K562 (cell line): ENCODE results near the gene MED17. TPM values are rescaled to one million over a fixed set of nuclear protein-coding genes. Genes with fewer than 3 reads are reported as not detected.

Experiments used
- BCL6 ChIP-seq: fragments of 250-450 bp; sonication (Bioruptor Pico); IDR thresholded peaks from 2 replicates; pipeline ENCODE4 v1.4.0; 2020
- CEBPG ChIP-seq, 3 experiments: fragments of 200-800 bp in 1 of 3; sonication (Bioruptor generic) in 1 of 3; sonication (generic) in 1 of 3; formaldehyde crosslinking in 1 of 3; IDR thresholded peaks in 2 of 3; conservative IDR thresholded peaks in 1 of 3; 2 replicates each; pipeline versions ENCODE4 v1.6.1 to v1.8.0; 2016 to 2022; ENCODE audit warnings: missing compliant biosample characterization in 2 of 3, missing genetic modification characterization in 2 of 3, mild to moderate bottlenecking in 1 of 3, missing genetic modification reagents in 1 of 3
- CHD1 ChIP-seq: fragments of 200-600 bp; sonication (generic); IDR thresholded peaks from one replicate; pipeline ENCODE4 v1.6.1; 2012; ENCODE audit warnings: mild to moderate bottlenecking, moderate library complexity, low read length, inconsistent platforms
- HDAC1 ChIP-seq, 2 experiments: fragments of 450-650 bp; IDR thresholded peaks; 2 replicates each; pipeline ENCODE4 v1.6.1; 2016 to 2017; ENCODE audit warnings: inconsistent platforms in 1 of 2, mild to moderate bottlenecking in 1 of 2, moderate library complexity in 1 of 2
- KAT8 ChIP-seq: fragments of 450-650 bp; IDR thresholded peaks from 2 replicates; pipeline ENCODE4 v1.6.1; 2016; ENCODE audit warnings: low read depth, mild to moderate bottlenecking
- MXI1 ChIP-seq: IDR thresholded peaks from 2 replicates; pipeline ENCODE4 v1.6.1; 2011; ENCODE audit warnings: low read depth, mild to moderate bottlenecking, improper control_type of control experiment, low read length
- TEAD1 ChIP-seq, 2 experiments: fragments of 450-650 bp in 1 of 2; sonication (generic) in 1 of 2; formaldehyde crosslinking; IDR thresholded peaks; 2 replicates each; pipeline versions ENCODE4 v1.4.0 to v1.8.0; 2020 to 2022; ENCODE audit warnings: mild to moderate bottlenecking in 2 of 2, missing genetic modification reagents in 1 of 2
- TGIF2 ChIP-seq: sonication (generic); formaldehyde crosslinking; IDR thresholded peaks from 2 replicates; pipeline ENCODE4 v1.8.1; 2022; ENCODE audit warnings: mild to moderate bottlenecking, missing genetic modification reagents, moderate library complexity
- ZNF583 ChIP-seq: fragments of 250-450 bp; sonication (Bioruptor Pico); IDR thresholded peaks from 2 replicates; pipeline ENCODE4 v1.4.0; 2020
- polyA plus RNA-seq, 8 experiments: library from polyadenylated mRNA; depleted of rRNA in 4 of 8; stranded (reverse) in 5 of 8; unstranded in 3 of 8; fragments of >200 nt; fragmentation: Nextera tagmentation in 2 of 8; fragmentation: Illumina TruSeq in 1 of 8; extraction: Ambion mirVana in 2 of 8; extraction: Trizol in 1 of 8; gene quantifications; 2 replicates each; pipeline versions ENCODE4 v1.2.1 to v1.2.3, GENCODE V29; 2011 to 2014; ENCODE audit warnings: inconsistent platforms in 1 of 8, missing spikeins in 1 of 8
- total RNA-seq, 7 experiments: library from RNA; depleted of rRNA in 6 of 7; stranded (reverse); fragments of >200 nt in 6 of 7; fragmentation: Illumina TruSeq in 2 of 7; extraction: Trizol in 2 of 7; gene quantifications; 2 replicates each; pipeline versions ENCODE4 v1.2.1 to v1.2.3, GENCODE V29; 2011 to 2021; ENCODE audit warnings: low replicate concordance in 1 of 7
- TF ChIP-seq, protein P1 (sequence below): IDR thresholded peaks from 3 replicates; pipeline ENCODE4 v1.6.1; 2011; ENCODE audit warnings: borderline replicate concordance, mild to moderate bottlenecking; ENCODE audit not compliant: insufficient read length, insufficient read depth
- TF ChIP-seq, protein P2 (sequence below): fragments of 450-650 bp; IDR thresholded peaks from 2 replicates; pipeline ENCODE4 v1.6.1; 2016; ENCODE audit warnings: missing biosample characterization, missing genetic modification characterization
- TF ChIP-seq, protein P3 (sequence below), 2 experiments: fragments of 450-650 bp; formaldehyde crosslinking in 1 of 2; IDR thresholded peaks; 2 replicates each; pipeline versions ENCODE4 v1.4.0 to v1.6.1; 2014 to 2020; ENCODE audit warnings: mild to moderate bottlenecking in 2 of 2, borderline replicate concordance in 1 of 2, low read depth in 1 of 2
- TF ChIP-seq, protein P4 (sequence below): fragments of 250-450 bp; sonication (Bioruptor Pico); IDR thresholded peaks from 2 replicates; pipeline ENCODE4 v1.8.0; 2021; ENCODE audit warnings: borderline replicate concordance, mild to moderate bottlenecking, moderate library complexity; ENCODE audit not compliant: poor library complexity, severe bottlenecking
- TF ChIP-seq, protein P5 (sequence below): fragments of 450-650 bp; IDR thresholded peaks from 2 replicates; pipeline ENCODE4 v1.6.1; 2016; ENCODE audit warnings: borderline replicate concordance

Gene MED17
- total and polyA plus RNA-seq, 9 of the 15 experiments (the other 6 are each of a cell fraction or from before 2014, with no cell fraction given): 6.7 to 34.7 (median 26.8) TPM

DNA sequence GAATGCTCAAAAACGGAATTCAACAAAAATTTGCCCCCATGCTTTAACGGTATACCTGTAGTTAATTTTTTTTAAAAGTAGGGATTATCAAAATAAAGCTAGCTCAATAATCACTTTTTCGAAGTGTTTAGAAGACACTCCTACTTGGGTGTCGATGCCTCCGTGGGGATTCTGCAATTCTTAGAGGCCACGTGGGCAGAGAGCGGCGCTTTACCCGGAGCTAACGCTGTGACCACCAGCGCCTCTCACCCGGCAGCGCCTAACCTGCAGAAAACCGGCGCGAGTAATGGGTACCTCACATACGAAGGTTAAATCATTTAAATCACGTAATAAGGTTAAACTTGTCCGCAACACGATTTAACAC lies 43.4 kb upstream of the MED17 start (continued):
- TF ChIP-seq, protein P1, sequence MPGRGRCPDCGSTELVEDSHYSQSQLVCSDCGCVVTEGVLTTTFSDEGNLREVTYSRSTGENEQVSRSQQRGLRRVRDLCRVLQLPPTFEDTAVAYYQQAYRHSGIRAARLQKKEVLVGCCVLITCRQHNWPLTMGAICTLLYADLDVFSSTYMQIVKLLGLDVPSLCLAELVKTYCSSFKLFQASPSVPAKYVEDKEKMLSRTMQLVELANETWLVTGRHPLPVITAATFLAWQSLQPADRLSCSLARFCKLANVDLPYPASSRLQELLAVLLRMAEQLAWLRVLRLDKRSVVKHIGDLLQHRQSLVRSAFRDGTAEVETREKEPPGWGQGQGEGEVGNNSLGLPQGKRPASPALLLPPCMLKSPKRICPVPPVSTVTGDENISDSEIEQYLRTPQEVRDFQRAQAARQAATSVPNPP: no peak
- TF ChIP-seq KAT8 (no peak), ZNF583 (CRISPR knock-in tag) (no peak), BCL6 (CRISPR knock-in tag) (0 out of 2 replicates have a peak, but pooled peaks have one; percentile 48), HDAC1 (IDR thresholded peaks at IDR 0.05) (peak in 1 of 2 experiments; percentile 42; a peak in 1 of 4 replicates), TGIF2 (CRISPR knock-in tag) (no peak), MXI1 (0 out of 2 replicates have a peak, but pooled peaks have one; percentile 16), TEAD1 (CRISPR knock-in tag; IDR thresholded peaks at IDR 0.05) (peak in 1 of 2 experiments; percentile 40; a peak in 2 of 4 replicates), CEBPG (CRISPR knock-in tag; IDR thresholded peaks at IDR 0.05) (0 out of 2 replicates have a peak, but pooled peaks have one; percentile 31), CEBPG (tag; conservative IDR thresholded peaks at IDR 0.05 in 1 of 2, IDR thresholded peaks at IDR 0.05 in 1 of 2) (no peak; a peak in 1 of 4 replicates), CHD1 (peak; percentile 66)
- TF ChIP-seq, protein P2, sequence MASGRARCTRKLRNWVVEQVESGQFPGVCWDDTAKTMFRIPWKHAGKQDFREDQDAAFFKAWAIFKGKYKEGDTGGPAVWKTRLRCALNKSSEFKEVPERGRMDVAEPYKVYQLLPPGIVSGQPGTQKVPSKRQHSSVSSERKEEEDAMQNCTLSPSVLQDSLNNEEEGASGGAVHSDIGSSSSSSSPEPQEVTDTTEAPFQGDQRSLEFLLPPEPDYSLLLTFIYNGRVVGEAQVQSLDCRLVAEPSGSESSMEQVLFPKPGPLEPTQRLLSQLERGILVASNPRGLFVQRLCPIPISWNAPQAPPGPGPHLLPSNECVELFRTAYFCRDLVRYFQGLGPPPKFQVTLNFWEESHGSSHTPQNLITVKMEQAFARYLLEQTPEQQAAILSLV: 0 out of 2 replicates have a peak, but pooled peaks have one; percentile 35
- TF ChIP-seq, protein P3, sequence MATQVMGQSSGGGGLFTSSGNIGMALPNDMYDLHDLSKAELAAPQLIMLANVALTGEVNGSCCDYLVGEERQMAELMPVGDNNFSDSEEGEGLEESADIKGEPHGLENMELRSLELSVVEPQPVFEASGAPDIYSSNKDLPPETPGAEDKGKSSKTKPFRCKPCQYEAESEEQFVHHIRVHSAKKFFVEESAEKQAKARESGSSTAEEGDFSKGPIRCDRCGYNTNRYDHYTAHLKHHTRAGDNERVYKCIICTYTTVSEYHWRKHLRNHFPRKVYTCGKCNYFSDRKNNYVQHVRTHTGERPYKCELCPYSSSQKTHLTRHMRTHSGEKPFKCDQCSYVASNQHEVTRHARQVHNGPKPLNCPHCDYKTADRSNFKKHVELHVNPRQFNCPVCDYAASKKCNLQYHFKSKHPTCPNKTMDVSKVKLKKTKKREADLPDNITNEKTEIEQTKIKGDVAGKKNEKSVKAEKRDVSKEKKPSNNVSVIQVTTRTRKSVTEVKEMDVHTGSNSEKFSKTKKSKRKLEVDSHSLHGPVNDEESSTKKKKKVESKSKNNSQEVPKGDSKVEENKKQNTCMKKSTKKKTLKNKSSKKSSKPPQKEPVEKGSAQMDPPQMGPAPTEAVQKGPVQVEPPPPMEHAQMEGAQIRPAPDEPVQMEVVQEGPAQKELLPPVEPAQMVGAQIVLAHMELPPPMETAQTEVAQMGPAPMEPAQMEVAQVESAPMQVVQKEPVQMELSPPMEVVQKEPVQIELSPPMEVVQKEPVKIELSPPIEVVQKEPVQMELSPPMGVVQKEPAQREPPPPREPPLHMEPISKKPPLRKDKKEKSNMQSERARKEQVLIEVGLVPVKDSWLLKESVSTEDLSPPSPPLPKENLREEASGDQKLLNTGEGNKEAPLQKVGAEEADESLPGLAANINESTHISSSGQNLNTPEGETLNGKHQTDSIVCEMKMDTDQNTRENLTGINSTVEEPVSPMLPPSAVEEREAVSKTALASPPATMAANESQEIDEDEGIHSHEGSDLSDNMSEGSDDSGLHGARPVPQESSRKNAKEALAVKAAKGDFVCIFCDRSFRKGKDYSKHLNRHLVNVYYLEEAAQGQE (IDR thresholded peaks at IDR 0.05; ENCODE audit: borderline replicate concordance): no peak
- TF ChIP-seq, protein P3 (CRISPR knock-in tag; IDR thresholded peaks at IDR 0.05; ENCODE audit: low read depth): no peak
- TF ChIP-seq, protein P4, sequence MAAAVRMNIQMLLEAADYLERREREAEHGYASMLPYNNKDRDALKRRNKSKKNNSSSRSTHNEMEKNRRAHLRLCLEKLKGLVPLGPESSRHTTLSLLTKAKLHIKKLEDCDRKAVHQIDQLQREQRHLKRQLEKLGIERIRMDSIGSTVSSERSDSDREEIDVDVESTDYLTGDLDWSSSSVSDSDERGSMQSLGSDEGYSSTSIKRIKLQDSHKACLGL (CRISPR knock-in tag): peak; percentile 36
- TF ChIP-seq, protein P5, sequence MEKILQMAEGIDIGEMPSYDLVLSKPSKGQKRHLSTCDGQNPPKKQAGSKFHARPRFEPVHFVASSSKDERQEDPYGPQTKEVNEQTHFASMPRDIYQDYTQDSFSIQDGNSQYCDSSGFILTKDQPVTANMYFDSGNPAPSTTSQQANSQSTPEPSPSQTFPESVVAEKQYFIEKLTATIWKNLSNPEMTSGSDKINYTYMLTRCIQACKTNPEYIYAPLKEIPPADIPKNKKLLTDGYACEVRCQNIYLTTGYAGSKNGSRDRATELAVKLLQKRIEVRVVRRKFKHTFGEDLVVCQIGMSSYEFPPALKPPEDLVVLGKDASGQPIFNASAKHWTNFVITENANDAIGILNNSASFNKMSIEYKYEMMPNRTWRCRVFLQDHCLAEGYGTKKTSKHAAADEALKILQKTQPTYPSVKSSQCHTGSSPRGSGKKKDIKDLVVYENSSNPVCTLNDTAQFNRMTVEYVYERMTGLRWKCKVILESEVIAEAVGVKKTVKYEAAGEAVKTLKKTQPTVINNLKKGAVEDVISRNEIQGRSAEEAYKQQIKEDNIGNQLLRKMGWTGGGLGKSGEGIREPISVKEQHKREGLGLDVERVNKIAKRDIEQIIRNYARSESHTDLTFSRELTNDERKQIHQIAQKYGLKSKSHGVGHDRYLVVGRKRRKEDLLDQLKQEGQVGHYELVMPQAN: peak; percentile 82; the same call in 1 of the 2 replicates
